Measurements from ENCODE around the gene LCAT.
"Not testable (repeated sequence)": the region's sequence is repeated elsewhere in the genome, so short reads cannot be mapped to it uniquely, and the experiment has no call there.

Gene LCAT, protein sequence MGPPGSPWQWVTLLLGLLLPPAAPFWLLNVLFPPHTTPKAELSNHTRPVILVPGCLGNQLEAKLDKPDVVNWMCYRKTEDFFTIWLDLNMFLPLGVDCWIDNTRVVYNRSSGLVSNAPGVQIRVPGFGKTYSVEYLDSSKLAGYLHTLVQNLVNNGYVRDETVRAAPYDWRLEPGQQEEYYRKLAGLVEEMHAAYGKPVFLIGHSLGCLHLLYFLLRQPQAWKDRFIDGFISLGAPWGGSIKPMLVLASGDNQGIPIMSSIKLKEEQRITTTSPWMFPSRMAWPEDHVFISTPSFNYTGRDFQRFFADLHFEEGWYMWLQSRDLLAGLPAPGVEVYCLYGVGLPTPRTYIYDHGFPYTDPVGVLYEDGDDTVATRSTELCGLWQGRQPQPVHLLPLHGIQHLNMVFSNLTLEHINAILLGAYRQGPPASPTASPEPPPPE

DNA sequence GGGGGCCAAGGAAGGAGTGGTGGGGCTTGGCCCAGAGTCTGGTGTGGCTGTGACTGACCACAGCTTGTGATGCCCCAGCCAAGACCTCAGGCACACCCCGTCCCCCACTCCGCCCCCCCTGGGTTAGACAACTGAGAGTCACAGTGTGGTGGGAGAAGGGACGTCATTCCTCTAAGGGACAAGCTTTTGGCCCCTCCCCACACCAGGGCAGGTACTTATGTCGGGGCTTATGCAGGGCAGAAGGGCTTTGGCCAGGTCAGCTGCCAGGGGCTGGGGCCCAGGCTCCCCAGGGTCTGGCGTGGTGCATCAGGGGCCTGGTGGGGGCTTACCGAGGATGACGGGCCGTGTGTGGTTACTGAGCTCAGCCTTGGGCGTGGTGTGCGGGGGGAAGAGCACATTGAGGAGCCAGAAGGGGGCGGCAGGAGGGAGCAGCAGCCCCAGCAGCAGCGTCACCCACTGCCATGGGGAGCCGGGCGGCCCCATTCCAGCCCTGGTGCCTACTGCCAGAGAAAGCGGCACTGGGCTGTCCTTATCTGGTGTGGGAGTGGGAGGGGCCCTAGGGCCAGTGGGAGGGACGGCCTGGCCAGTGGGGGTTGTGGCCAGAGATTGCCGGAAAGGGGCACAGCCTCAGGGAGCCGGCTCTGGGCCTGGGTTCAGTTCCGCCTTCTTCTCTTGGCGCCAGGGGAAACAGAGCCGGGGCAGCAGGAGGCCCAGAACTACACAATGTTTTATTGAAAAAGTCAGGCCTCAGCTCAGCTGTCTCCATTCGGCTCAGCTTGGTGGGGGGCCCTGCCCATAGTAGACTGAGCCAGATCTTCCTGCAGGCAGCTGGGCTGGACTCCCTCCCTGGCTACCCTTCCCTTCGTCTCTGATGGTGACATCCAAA is at the start of gene LCAT:
LCAT (minus strand) TSS at position 502 of the 886 bp plus-strand sequence; CDS start at position 483, 19 bp downstream.
- DNase-seq, result no peak

DNA sequence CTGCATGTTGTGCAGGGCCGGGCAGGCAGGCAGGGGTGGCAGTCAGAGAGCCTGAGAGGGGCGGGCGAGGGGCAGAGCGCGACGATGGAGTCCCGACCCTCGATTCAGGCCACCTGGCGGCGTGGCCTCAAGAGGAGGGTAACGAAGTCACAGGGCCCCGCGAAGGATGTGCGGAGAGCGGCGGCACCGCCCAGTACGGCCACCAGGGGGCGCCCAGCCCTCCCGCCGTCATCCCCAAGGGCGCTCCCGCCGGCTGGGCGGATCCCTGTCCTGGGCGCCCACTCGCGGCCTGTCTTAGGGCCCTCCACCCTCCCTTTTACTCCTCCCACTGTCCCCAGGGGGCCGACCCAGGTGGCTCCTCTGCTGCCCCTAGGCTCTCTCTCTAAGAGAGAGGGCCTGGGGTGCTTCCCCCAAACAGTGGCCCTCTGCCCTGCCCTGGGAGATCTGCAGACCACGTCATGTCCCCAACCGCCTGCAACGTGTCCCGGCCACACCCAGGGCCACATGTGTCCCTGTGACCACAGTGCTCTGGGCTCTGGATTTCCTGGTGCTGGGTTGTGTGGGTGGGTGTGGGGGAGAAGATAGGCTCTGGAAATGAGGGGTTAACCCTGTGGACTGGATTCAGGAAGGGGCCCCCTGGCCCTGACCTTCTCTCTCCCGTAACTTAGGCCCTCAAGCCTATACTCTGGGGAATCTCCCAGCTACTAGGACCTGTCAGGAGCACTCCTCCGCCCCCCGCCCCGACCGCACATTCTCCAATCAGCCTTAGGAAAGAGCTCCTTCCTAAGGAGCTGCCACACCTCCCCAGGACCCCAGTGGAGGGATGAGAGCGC is 49.5 kb upstream of the LCAT start:
- DNase-seq, result peak; percentile 96

DNA sequence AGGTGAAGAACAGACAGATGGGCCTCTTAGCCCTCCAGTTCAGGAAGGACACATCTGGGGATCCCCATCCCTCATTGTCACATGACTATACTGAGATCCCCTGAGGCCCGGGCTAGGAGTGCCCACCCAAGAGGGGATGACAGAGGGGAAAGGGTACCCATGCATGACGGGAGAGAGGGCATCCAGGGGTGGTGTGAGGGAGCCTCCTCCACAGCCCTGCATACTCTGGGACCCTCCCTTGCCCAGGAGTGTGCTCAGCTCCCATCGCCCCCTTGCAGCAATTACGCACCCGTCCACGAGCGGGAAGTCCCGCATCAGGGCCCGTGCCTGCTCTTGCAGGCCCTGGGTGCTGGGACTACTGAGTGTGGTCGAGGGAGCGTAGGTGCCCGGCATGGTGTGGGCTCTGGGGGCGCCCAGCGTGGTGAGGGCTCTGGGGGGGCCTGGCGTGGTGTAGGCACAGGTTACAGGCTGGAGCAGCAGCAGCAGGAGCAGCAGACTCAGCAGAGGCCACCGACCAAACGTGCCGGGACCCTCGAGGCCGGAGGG is 48.8 kb upstream of the LCAT start:
- DNase-seq, result no peak

DNA sequence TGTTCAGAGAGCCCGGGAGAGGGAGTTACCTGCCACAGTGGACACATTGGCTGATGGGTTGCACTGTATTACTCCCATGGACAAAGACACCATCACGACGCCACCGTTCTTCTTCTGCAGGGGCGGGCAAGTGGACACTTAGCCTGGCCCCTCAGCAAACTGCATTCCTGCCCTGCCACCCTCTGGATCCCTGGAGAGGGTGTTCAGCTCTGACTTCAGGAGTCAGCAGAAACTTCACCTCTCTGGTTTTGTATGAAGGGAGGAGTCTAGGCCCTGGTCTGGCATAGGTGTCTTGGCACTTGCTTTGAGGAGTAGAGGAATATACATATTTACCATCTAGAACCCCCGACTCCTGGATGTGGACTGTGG is 46.1 kb upstream of the LCAT start:
- DNase-seq, result no peak

DNA sequence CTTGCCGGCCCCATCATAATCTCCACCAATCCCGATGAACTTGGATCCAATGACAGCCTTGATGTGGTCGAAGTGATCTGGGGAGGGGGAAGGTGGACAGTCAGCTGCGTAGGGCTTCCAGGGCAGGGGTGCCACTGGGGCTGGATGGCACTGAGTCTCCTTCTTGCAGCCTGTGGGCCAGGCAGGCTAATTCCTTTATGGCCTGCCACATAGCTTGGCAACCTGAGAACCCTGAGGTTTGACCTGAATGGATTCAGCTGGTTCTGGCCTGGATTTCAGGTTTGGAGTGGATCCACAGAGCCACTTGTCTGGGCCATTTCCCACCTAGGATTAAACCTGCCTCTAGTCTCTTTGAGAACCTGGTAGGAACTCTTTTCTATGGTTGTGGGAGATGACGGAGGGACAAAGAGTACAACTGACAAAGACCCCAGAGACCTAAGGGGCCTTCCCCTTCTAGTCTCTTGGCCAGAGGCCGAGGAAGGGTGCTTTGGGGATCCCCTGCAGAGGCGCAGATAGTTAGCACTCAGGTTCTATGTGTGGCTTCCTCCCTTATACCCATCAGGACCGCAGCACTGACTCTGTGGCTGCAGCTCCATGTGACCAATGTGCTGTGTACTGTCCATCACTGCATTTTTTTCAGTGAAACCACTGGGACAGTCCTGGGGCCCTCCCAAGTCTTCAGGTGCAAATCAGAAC is 45.5 kb upstream of the LCAT start:
- DNase-seq, result no peak

DNA sequence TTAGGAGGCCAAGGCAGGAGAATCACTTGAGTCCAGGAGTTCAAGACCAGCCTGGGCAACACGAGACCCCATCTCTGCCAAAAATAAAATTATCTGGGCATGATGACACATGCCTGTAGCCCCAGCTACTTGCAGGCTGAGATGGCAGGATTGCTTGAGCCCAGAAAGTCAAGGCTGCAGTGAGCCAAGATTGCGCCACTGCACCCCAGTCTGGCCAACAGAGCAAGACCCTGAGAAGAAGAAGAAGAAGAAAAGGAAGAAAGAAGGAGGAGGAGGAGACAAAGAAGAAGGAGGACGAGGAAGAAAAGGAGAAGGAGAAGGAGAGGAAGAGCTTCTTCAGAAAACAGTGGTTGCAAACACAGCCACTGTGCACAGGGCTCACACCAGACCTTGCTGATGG is 44.8 kb upstream of the LCAT start:
- no peak for DNase-seq

DNA sequence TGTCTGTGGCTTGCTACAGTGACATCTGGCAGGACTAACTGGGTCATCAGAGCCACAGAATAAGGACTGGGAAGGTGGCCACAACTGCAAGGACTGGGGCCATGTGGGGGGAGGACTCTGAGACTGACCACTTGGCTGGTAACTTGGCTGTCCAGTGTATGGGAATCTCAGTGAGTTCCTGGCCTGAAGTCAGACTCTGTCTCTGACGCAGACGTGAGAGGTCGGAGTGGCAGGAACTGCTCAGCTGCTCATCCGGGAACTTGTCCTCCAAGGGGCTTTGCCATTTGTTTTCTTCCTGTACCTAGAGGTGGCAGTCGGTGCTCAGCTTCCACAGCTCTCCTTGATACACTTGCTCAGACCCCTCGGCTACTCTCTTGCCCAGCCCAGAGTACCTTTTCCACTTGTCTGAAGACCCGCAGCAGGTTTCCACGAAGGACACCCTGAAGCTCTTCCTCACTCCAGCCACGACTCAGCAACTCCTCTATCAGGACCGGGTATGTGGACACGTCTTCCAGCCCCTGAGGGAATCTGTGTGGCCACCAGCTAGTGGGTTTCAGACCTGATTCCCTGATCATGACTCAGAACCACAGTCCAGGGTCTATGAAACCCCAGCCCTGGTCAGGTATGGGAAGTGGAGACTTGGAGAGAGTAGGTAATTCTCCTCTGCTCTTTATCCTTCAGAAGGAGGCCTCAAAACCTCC is 43.7 kb upstream of the LCAT start:
- DNase-seq, result no peak

DNA sequence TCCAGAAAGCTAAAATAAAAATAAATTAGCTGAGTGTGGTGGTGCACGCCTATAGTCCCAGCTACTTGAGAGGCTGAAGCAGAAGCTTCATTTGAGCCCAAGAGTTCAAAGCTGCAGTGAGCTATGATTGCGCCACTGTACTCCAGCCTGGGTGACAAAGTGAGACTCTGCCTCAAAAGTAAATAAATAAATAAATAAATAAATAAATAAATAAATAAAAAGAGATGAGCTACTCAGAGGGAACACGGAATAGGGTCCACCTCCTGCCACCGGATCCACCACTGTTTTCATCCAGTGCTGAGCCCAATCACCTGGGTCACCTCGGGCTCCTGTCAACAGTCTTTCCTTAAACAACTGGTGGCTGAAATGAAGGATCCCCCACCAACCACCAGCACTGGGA is 43.0 kb upstream of the LCAT start:
- no peak for DNase-seq

DNA sequence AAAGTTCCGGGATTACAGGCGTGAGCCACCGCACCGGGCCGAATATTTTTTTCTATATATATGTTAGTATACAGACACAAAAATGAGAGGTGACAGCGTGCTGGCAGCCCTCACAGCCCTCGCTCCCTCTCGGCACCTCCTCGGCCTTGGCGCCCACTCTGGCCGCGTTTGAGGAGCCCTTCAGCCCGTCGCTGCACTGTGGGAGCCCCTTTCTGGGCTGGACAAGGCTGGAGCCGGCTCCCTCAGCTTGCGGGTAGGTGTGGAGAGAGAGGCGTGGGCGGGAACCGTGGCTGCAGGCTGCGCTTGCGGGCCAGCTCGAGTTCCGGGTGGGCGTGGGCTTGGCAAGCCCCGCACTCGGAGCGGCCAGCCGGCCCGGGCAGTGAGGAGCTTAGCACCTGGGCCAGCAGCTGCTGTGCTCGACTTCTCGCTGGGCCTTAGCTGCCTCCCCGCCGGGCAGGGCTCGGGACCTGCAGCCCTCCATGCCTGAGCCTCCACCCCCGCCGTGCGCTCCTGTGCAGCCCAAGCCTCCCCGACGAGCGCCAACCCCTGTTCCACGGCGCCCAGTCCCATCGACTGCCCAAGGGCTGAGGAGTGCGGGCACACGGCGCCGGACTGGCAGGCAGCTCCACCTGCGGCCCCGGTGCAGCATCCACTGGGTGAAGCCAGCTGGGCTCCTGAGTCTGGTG is 38.2 kb upstream of the LCAT start:
- no peak for DNase-seq

DNA sequence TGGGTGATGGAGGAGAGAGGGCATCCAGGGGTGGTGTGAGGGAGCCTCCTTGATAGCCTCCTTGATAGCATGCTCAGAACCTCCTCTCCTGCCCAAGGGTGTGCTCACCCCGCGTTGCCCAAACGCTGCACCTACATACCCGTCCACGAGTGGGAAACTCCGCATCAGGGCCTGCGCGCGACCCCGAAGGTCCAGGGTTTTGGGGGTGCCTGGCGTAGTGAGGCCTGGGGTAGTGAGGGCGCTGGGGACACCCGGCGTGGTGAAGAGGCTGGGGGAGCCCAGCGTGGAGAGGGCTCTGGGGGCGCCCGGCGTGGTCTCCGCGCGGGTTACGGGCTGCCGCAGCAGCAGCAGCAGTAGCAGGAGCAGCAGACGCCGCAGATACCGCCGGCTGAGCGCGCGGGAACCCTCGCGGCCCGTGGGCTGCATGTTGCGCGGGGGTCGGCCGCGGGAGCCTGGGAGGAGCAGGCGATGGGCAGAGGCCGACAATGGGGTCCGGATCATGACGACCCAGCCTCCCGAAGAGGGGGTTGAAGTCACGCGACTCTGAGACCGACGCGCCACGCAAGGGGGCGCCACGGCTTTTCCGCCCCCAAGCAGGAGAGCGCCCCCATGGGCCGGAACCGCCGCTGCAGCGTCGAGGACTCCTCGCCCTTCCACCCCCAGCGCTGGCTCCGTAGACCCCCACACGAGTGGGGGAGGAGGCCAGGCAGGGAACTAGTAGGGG is 36.2 kb upstream of the LCAT start, which contains the start of gene DPEP3:
DPEP3 (minus strand) TSS at position 545 of the 724 bp plus-strand sequence; CDS start at position 426, 119 bp downstream.
- DNase-seq, result no peak

DNA sequence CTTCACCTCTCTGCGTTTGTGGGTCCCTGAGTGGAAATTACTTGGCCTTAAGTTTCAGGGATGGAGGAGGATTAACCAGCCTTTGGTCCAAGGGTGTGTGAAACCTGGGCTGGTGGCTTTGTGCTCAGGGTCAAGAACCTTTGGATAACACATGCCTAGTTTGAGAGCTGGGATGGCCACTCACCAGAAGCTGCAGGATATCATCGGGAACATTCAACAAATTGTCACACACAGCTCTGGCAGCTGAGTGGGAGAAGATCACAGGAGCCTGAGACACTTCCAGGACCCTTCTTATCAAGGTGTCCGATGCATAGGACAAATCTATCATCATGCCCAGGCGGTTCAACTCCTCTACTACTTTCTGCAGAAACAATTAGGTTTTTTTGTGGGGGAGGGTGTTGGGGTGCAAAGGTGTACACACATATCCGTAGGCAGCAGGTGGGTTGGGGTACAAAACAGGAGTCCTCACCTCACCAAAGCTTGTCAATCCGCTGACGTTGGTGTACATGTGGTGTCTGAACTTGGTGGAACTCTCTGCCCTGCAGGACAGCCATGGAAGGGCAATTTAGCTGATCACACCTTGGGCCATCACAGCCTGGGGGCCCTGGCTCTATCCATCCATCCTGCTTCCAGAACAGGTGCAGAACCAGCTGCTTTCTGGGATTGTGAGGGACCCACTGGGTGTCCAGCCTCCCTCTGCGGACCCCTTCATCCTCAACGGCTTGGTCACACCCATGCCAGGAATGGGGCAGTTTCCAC is 33.7 kb upstream of the LCAT start:
- DNase-seq, result no peak

DNA sequence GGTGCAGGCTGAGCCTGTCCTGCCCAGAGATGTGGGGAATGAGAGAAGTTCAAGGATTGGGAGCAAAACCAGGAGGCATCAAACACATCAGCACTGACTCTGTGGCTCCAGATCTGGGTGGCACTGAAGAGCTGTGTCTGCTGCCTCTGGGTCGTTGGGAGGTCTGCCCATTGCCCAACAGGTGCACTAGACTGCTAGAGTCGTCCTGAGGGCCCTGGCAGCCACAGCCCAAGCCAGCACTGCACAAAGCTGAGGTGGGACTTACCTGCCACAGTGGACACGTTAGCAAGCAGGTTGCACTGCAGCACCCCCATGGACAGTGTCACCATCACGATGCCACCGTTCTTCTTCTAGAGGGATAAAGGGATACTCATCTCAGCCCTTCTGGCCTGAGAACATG is 33.1 kb upstream of the LCAT start:
- DNase-seq, result no peak

DNA sequence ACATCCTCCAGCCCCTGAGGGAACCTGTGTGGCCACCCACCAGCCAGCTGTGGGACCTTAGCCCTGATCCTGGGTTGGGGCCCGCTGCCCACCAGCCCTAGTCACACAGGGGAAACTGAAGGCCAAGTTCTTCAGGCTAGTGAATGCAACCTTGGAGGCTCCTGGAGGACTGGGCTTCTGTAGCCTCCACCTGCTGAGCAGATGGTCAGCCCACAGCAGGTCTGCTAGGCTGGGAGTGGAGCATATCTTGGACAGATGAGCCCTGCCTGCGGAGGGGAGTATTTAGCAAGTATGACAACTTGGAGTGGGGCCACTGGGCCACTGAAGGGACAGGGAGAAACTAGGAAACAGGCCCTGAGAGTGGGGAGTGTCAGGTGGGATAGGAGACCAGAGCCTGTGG is 32.3 kb upstream of the LCAT start:
- DNase-seq, result no peak

DNA sequence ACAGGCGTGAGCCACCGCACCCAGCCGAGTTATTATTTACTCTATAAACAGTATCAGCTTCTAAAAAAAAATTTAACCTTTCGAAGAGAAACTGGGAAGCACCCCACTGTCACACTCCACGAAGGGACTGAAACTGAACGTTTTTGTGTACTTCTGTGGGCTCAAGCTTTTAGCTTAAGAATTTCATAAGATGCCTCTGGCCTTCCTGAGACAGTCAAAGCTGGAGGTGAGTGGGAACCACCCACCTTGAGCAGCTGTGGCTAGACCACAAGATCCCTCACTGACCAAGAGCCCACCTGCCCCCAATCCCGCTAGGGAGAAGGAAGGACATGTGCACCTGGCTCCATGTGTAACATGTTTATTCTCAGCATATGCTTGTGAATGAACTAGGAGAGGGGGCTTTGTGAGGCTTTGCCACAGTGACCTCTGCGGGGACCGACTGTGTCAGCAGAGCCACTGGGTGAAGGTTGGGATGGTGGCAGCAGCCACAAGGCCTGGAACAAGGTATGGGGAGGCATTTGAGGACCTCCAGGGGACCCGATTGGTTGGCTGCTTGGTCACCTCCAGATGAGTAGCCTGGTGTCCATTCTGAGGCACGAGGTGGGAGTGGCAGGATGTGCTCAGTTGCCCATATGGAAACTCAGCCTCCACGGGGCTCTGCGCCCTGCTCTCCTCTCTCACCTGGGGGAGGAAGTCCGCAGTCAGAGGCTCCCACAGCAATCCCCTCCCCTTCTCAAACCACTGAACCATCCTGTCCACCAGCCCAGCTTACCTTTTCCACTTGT is 31.6 kb upstream of the LCAT start:
- DNase-seq, result no peak

DNA sequence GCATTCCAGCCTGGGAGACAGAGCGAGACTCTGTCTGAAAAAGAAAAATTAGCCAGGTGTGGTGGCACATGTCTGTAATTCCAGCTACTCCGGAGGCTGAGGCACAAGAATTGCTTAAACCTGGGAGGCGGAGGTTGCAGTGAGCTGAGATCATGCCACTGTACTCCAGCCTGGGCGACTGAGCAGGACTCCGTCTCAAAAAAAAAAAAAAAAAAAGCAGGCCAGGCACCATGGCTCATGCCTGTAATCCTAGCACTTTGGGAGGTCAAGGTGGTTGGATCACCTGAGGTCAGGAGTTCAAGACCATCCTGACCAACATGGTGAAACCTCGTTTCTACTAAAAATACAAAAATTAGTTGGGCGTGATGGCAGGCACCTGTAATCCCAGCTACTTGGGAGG is 28.4 kb upstream of the LCAT start:
- DNase-seq, result not testable (repeated sequence)

DNA sequence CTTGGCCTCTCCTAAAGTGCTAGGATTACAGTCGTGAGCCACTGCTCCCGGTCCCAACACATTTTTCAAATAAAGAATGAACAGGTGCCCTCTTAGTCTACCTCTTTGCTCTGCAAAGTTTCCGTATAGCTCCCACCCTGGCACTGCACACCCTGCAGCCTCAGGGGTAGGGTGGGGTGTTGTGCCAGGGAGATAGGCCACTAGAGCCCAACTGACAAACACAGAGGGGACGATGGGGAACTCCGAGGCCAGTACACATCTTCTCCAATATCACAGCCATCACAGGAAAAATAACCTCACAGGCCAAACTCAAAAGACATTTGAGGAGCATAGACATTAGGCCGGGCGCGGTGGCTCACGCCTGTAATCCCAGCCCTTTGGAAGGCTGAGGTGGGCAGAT is 27.2 kb upstream of the LCAT start:
- no peak for DNase-seq

DNA sequence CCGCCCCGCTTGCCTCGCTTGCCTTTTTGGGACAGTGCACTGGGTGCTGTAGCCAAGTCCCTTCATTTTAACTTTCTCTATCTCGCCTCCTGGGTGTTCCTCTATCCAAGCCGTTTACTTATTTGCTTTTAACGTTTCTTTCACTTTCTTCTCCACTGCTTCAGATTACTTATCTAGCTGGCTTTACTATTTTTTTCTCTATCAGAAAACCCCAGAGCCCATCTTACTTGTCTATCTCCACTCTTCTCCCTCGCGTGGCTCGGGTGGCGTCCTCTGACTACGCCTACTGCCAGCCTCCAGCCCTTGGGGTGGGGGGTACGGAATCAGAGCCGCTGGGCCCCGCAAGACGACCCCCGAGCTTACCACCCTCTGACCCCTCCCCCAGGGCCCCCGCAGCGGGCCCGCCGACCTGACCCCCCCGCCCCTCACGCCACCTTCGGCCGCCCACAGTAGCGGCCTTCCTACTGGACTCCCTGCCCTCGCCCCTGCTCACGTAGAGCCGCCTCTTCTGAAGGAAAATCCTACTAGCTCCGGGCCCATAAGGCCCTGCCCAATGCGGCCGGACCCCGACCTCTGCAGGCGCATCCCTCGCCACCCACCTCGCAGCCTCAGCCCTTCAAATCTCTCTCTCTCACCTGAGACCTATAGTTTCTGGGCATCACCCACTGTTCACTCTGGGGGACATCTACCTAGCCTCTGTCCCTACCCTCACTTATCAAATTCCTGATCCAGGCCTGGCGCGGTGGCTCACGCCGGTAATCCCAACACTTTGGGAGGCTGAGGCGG is 25.5 kb upstream of the LCAT start:
- no peak for DNase-seq
